ENCODE measurements around the gene KRT79.
"Not testable (repeated sequence)": the region's sequence is repeated elsewhere in the genome, so short reads cannot be mapped to it uniquely, and the experiment has no call there.

KRT79 gene

DNA sequence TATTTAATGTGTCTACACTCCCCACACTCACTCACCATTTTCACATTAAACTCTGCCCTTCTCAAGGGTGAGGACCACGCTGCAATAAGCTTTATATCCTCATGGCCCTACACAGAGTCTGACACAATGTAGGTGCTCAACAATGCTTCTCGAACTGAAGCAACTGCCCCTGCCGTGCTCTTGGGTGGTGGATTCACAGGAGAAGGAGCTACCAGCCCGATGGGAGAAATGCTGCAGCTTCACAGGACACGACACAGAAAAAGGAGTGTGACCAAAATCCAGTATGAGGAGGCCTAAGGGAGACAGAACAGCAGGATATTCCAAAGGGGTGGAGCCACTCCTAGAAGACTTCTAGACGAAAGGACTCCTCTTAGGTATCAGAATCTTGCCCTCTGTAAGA is 31.7 kb downstream of the KRT79 start:
- no peak for DNase-seq

DNA sequence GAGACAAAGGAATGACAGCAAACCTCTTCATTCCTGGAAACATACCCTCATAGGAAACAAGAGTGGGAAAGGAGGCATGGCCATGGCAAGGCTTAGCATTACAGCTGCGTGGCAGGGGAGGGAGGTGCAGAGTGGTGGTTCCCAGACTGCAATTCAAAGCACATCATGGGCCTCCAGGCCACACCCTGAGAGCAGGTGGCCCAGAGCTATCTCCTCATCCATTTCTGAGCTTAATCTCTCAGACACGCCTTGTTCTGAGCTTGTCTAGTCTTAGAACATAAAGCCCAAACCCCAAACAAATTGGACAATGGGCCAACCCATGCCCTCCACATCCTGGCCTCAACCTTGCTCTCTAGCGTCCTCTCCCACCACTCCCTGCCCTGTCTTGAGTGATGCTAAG is 32.3 kb downstream of the KRT79 start:
- no peak for DNase-seq

DNA sequence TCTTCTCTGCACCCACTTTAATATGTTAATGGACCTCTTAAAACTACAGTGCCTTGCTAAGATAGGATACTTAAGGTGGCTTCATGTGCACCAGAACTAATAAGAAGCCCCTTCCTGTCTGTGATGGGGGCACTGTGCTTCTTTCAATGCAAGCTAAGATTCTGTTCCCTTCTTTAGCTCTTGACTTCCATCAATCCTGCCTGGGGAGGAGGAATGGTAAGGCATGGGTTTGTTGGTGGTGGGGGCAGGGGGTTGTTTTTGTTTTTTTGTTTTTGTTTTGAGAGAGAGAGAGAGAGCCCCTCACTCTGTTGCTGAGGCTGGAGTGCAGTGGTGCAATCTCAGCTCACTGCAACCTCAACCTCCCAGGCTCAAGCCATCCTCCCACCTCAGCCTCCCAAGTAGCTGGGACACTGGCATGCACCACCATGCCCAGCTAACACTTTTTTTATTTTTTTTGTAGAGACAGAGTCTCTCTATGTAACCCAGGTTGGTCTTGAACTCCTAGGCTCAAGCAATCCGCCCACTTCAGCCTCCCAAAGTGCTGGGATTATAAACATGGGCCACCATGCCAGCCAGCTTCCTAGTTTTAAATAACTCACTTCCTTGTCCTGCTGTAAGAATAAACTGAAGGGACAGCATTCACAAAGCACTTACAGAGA is 33.7 kb downstream of the KRT79 start:
- DNase-seq = no peak

DNA sequence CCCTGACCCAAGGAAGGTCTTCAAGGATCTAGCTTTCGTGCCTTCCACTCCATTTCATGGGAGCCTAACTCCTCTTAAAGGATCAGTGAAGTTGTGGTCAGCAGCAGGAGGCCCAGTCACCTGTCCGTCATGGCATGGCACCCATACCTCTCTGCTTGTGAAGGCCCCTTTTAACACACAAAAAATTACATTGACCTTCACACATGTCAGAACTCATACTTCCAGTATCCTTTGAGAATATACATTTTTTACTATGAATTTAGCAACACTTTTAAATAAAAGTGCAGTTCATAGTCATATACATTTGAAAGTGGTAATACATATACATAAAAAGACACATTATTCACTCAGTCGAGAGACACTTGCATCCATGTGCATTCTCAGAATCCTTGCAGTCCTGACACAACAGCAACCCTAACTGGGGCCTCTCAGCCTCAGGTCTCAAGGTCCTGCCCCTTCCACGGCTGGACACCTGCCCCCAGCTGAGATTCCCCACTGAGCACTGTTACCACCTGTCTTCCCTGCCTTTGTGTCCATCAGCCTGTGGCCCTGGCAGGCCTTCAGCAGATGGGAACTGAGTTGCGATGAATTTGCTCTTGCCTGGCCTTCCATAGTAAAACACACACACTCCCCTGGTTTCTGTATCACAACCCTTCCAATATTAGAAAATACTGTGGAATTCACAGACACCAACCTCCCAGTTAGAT is 34.5 kb downstream of the KRT79 start:
- no peak for DNase-seq

DNA sequence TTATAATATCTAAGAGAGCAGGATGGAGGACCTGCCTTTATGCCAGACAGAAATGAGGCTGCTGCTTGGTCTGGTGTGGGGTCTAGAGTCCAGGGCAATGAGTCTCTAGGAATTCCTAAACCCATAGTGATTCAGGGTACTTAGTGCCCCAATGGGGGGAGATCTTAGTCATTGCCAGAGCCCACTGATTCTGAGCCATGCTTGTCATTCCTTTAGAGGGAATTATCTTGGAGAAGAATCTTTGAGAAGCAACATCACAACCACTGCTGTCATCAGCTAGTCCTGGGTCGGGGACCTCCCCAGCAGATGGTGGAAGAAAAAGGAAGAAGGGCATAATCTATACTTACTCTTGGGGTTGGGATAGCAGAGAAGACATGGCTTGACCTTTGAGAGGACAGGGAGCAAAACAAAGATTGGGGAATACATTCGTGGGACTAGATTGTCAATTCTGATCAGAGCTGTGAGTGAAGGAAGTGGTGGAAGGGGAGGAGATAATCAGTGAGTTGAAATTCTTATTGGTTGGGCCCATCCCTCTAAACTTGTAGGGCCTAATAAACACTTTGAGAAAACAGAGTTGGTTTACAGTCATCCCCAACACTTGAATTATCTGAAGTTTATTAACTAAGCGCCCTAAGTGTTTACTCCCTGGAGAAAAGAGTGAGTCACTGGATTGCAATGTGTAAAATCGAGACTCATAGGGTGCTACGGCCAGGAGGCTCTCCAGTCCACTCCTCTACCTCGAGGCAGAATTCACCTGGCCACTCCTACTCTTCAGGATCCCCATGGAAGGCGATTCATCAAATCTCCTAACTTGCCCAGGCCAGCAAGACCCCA is 35.2 kb downstream of the KRT79 start:
- no peak for DNase-seq

DNA sequence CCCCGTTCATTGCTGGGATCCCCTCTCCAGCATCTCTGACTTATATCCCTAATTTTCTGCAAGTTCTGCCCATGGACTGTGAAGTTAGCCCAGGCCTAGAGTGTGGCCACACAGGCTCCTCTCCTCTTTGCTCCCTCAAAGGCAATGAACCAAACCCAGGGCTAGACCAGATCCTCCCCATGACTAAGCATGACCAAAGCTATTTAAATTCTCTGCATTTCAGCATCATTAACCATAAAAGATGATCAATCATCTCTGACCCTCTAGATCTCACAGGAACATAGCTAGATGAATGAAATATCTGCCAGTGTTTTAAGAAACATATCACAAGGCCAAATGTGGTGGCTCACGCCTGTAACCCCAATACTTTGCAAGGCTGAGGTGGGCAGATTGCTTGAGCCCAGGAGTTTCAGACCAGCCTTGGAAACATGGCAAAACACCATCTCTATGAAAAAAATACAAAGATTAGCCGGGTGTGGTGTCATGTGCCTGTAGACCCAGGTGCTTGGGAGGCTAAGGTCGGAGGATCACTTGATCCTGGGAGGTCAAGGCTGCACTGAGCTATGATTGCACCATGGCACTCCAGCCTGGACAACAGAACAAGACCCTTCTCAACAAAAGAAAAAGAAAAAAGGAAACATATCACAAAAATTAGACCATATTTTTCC is 36.0 kb downstream of the KRT79 start:
- DNase-seq = no peak

DNA sequence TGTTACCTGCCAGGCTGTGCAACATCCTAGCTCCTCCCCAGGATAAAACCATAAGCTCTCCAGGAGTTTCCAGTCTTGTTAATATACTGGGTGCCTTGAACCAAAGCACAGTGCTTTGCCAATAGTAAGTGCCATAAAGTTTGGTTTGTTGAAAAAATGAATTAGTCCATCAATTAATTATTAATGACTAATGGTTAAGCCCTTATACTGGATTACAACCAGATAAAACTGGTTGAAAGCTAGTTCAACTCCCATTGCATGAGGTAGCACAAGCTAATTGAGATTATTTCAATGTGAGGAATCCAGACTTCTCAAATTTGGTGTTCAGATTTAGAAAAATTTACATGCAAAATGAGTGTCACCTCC is 36.6 kb downstream of the KRT79 start:
- no peak for DNase-seq

DNA sequence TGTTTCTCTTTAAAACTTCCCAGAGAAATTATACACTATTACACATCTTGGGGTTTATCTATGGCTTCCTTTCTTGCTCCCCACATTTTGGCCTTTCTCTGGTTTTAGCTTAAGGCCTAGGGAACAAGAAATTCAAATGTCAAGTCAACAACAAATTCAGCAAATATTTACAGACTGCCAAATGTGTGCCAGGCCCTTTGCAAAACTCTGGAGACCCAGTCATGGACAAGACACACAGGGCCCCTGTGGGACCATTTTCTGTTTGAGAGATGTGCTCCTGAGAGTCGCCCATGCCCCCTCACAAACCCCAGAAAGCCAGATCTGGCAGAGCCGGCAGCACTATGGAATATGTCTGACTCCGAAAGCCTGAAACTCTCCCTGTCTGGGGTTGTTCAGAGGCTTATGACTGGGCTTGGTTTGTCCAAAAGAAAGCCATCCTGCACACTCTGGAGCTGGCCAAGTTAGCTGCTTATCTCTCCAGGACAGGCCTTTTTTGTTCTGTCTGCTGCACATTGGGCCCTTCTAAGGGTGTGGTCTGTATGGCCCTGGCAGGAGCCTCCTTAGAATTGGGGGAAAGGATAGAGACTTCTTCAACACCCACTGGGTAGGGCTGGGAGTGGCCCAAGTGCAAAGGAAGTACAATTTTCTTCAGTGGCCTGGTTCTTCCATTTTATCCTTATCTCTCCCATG is 37.1 kb downstream of the KRT79 start:
- no peak for DNase-seq

DNA sequence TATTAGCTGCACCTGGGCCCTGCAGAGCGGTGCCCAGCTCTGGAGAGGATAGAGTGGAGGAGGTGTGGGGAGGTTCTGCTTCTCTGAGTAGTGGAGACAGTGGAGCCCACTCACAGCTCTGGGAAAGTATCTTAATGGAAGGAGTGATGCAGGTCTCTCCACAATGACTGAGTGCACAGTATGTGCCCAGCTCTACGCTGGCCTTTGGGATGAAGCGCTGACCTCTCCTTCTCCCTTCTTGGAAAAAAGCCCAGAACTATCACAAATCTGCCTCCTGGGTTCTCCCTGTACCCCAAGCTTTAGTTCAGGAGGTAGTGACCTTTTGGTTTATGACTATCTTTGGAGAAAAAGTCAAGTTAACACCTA is 37.7 kb downstream of the KRT79 start:
- no peak for DNase-seq

DNA sequence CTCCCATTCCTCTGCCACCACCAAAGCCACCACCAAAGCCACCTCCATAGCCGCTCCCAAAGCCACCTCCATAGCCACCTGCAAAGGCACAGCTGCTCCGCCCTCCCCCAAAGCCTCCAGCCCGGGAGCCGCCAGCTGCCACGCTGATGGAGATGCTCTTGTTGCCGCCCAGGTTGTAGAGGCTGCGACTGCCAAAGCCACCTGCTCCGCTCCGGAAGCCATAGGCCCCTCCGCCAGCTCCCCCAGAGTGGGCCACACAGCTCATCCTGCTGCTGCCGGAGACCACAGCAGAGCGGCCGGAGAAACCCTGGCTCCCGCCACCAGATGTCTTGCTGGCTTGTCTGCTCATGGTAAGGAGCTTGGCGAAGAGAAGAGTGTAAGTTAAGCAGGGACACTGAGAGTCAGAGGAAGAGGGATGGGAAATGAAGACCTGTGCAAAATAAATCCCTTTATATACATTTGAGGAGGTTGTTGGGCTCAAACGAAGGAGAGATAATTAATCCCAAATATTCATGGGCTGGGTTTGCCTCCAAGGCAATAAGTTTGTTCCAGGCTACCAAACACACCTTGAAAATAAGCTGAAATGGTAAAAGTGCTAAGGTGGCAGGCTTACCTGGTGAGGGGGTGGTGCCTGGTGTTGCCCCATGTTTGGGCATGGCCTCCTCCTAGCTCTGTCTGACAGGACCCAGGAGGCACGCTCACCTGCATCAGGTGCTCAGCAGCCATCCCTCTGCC is 38.2 kb downstream of the KRT79 start, which contains the start of gene KRT3:
KRT3 (minus strand) TSS at position 424 of the 735 bp plus-strand sequence; CDS start at position 349, 75 bp downstream.
- DNase-seq = no peak

DNA sequence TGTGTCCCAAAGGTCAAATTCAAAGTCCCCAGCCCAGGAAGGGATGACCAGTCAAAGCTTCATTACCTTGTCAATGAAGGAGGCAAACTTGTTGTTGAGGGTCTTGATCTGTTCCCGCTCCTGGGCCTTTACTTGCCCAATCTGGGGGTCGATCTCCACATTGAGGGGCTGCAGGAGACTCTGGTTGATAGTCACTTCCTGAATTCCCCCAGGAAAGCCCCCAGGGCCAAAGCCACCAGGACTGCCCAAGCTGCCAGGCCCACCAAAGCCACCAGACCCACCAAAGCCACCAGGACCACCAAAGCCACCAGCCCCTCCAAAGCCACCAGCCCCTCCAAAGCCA is 38.8 kb downstream of the KRT79 start:
- DNase-seq = not testable (repeated sequence)

DNA sequence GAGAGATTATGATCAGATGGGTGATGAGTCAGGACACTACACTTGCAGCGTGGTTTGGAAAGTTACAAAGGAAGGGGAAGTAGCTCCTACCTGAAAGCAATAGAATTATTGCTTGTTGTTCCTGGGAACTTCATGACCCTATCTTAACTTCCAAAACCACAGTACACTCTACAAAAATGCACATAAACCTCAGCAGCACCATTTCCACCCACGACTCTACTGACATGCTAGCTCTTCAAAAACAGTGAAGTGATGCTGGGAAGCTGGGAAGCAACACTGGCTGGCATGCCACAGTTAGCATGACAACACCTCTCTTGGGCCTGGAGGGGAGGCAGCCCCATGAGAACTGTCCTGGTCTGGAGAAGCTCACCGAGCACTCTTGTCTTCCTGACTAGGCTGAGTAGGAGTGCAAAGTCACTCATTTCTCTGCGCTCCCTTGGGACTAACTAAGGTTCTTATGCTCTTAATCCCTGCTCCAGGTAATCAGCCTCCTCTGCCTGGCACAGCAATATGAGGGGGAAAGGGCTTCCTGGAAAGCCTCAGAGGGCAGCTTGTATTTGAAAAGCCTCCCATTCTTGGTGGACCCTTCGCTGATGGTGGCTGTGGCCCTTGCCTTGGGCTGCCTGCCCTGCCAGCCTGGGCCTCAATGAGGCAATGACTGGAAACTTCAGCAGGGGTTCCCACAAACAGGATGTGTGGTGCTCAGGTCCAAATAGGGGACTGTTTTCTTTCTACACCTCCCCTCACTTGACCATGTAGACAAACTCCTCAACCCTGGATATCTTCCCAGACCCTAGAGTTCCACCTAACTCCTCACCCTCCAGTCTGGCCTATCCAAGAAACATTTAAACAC is 39.4 kb downstream of the KRT79 start:
- DNase-seq = no peak

DNA sequence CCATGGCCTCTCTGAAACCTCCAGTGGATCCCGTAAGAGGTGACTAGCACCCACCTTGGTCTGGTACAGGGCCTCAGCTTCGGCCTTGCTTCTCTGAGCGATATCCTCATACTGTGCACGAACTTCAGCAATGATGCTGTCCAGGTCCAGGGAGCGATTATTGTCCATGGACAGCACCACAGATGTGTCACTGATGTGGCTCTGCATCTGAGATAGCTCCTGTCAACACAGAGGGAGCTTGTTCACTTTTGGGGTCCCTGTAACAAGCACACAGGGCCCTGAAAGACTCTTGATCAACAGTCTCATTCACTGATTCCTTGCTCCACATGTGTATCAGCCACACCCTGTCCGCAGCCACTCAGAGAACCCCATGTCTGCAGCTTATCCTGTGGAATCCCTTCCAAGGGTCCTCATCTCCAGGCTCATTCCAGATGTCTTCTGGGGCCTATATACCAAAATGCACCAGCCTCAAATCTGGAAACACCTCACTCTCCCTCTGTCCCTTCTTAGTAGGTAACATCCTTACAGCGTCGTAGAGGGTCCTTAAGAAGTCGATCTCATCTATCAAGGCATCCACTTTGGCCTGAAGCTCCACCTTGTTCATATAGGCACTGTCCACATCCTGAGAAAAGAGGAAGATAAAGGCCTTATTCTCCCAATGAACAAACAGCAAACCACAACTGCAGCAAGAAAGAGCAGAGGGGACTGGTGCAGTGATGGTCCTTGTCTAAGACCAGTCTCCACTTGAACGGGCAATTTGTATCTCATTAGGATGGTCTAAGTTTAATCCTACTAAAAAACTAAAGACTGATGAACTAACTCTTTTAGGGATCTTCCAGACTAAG is 41.7 kb downstream of the KRT79 start:
- DNase-seq = no peak

DNA sequence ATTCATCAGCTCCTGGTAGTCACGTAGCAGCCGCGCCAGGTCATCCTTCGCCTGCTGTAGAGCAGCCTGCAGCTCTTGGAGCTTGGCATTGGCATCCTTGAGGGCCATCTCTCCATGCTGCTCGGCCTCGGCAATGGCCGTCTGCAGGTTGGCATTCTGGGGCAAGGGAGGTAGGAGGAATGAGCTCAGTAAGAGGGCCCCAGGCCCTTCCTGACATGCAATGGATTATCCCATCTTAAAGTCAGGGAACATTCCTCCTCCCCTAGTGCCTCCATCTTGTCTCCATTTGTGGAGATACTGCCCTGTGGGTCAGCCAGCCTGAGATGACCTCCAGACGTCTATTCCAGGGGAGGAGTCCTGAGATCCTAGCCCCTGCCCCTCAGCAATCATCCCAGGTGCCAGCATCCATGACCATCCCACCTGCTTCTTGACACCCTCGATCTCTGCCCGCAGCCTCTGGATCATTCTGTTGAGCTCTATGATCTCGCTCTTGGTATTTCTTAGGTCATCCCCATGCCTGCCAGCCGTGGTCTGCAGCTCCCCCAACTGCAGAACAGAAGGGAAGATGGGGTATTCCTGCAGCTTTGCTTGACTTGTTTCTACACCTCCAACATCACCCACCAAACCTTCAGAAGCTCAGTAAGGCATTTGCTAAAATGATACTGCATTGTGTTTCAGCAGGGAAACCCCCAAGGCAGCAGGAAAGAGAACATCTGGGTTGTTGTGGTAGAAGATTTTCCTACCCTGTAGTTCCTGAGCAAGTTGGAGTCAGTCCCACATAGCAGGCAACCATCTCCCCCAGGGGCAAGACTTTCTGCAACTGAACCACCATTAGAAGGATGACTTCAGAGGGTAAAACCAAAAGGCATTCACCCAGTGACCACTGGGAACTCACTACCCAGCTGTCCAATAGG is 42.6 kb downstream of the KRT79 start:
- no peak for DNase-seq

DNA sequence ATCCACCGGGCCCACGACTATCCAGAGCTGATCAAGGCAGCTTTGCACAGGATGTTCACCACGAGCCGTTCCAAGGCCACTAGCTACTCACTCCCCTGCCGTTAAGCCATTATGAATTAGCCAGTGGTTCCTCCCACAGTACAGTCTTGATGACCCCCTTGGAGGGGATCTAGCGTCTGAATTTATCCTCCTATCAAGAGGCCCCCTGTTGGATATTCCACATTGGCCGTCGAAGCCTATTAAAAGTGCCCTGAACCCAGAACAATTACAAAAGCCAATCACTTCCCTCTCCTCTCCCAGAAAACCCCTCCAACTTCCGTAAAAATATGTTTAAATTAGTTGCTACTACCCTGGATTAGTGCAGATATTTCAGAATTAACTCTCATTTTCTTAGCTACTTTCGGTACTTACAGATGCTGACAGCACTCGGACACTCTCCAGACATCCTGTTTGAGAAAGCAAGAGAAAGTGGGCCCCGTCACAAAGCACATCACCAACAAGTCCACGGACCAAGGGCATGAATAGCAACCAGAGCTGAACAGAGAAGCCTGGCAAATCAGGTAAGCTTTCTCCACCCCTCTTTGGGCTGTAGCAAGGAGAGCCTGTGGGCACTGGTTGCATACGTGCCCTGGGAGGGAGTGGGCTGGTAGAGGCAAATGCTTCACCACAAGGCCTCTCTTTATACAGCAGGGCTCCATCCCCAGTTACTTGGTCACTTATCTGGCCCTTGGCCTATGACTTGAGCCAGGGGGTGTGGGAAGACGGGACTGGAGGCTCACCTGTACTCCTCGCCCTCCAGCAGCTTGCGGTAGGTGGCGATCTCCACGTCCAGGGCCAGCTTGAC is 43.5 kb downstream of the KRT79 start:
- DNase-seq = no peak

DNA sequence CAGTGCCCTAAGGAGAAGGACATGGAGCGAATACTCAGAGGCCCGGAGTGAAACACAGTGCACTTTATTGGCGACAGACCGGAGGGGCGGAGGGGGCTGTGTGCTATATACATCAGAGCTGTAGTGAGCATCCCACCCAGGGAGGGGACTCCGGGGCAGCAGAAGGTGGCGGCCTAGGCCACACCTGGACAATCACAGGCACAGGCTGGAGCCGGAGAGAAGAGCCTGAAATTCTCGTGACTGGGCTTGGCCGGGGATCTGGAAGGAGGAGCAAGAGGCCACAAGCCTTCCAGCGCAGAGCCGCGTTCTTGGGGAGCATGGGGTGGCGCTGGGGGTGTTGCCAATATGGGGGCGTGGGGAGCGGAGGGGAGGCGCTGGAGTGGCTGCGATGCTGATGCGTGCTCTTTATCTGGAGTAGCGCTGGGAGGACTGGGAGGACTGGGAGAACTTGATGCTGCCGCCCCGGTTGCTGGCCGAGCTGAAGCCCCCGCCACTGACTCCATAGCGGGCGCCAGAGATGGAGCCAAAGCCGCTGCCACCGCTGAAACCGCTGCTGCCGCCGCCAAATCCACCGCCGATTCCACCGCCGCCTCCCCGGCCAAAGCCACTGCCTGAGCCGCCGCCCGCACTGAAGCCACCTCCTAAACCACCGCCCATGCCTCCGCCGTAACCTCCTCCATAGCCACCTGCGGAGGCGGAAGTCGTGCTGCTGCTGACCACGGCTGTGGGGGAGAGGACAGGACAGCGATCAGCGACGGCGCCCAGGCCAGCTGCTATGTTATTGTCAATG is 44.3 kb downstream of the KRT79 start:
- no peak for DNase-seq
